IPS DF 4.7 (cell line): ENCODE results near the gene CEP70.
A peak's percentile ranks its signal among the peaks of the same experiment; 100 is the strongest.
"Not testable (repeated sequence)": the region's sequence is repeated elsewhere in the genome, so short reads cannot be mapped to it uniquely, and the experiment has no call there.

Experiments used
- DNase-seq: peaks from one replicate; pipeline ENCODE4 v3.0.0-alpha.2; 2013; ENCODE audit warnings: low spot score; ENCODE audit errors: extremely low read depth

Gene CEP70

GRCh38 chr3:138511945-138512344 is 82.1 kb downstream of the CEP70 start:
- no peak for DNase-seq

- no peak for DNase-seq
These were observed 84.5 kb downstream of the CEP70 start for GRCh38 chr3:138509586-138509985.

GRCh38 chr3:138507524-138507923 is 86.5 kb downstream of the CEP70 start:
- no peak for DNase-seq

GRCh38 chr3:138498991-138499390 is 95.1 kb downstream of the CEP70 start:
- no peak for DNase-seq

GRCh38 chr3:138497851-138498250 is 96.2 kb downstream of the CEP70 start:
- DNase-seq = no peak

GRCh38 chr3:138497021-138497420 is 97.0 kb downstream of the CEP70 start:
- no peak for DNase-seq

GRCh38 chr3:138496436-138496835 is 97.6 kb downstream of the CEP70 start:
- DNase-seq = no peak

GRCh38 chr3:138495638-138496037 is 98.4 kb downstream of the CEP70 start:
- not testable (repeated sequence) for DNase-seq

- no peak for DNase-seq
These were observed 99.5 kb downstream of the CEP70 start for GRCh38 chr3:138494607-138494929.

GRCh38 chr3:138493804-138494606 is 100.1 kb downstream of the CEP70 start:
- DNase-seq = no peak

GRCh38 chr3:138492980-138493675 is 100.9 kb downstream of the CEP70 start:
- no peak for DNase-seq

- no peak for DNase-seq
These were observed 102.1 kb downstream of the CEP70 start for GRCh38 chr3:138491971-138492370.

- not testable (repeated sequence) for DNase-seq
These were observed 107.5 kb downstream of the CEP70 start for GRCh38 chr3:138486580-138486979.

GRCh38 chr3:138484672-138485071 is 109.4 kb downstream of the CEP70 start:
- not testable (repeated sequence) for DNase-seq

- DNase-seq = peak; percentile 30
These were observed 114.6 kb downstream of the CEP70 start for GRCh38 chr3:138479438-138479863.

GRCh38 chr3:138477801-138478200 is 116.3 kb downstream of the CEP70 start:
- DNase-seq = no peak

- no peak for DNase-seq
These were observed 116.9 kb downstream of the CEP70 start for GRCh38 chr3:138477120-138477519.

GRCh38 chr3:138476526-138476925 is 117.5 kb downstream of the CEP70 start:
- DNase-seq = no peak

- DNase-seq = no peak
These were observed 119.9 kb downstream of the CEP70 start for GRCh38 chr3:138474163-138474562.

- DNase-seq = no peak
These were observed 120.7 kb downstream of the CEP70 start for GRCh38 chr3:138473391-138473790.

- DNase-seq = no peak
These were observed 121.8 kb downstream of the CEP70 start for GRCh38 chr3:138472141-138472825.

GRCh38 chr3:138471481-138471880 is 122.6 kb downstream of the CEP70 start:
- DNase-seq = no peak
